ENCODE measurements around the gene FRYL.

FRYL gene

GRCh38 chr4:48795108-48795507 lies 15.0 kb upstream of the FRYL start:
- TF ChIP-seq CTCF (IDR thresholded peaks at IDR 0.05; ENCODE audit: insufficient read depth, missing control alignments) = no peak
- FAIRE-seq (no peak), DNase-seq (ENCODE audit: insufficient read length, low spot score) (no peak)

GRCh38 chr4:48792348-48793006 lies 12.4 kb upstream of the FRYL start:
- no peak for FAIRE-seq
- DNase-seq (ENCODE audit: insufficient read length, low spot score) = no peak
- TF ChIP-seq CTCF (IDR thresholded peaks at IDR 0.05; ENCODE audit: insufficient read depth, missing control alignments) = no peak

- FAIRE-seq = no peak
- no peak for TF ChIP-seq CTCF (IDR thresholded peaks at IDR 0.05; ENCODE audit: insufficient read depth, missing control alignments)
- no peak for DNase-seq (ENCODE audit: insufficient read length, low spot score)
Observed at GRCh38 chr4:48791313-48791712, 11.2 kb upstream of the FRYL start.

- TF ChIP-seq CTCF (IDR thresholded peaks at IDR 0.05; ENCODE audit: insufficient read depth, missing control alignments) = no peak
- DNase-seq (ENCODE audit: insufficient read length, low spot score) (no peak), FAIRE-seq (no peak)
Observed at GRCh38 chr4:48790561-48790960, 10.5 kb upstream of the FRYL start.

- FAIRE-seq = no peak
- no peak for DNase-seq (ENCODE audit: insufficient read length, low spot score)
Observed at GRCh38 chr4:48787056-48787455, 7.0 kb upstream of the FRYL start.

GRCh38 chr4:48786549-48786948 lies 6.5 kb upstream of the FRYL start:
- DNase-seq (ENCODE audit: insufficient read length, low spot score) (no peak), FAIRE-seq (no peak)
- TF ChIP-seq CTCF (IDR thresholded peaks at IDR 0.05; ENCODE audit: insufficient read depth, missing control alignments) = no peak

More at GRCh38 chr4:48787056-48787455, 7.0 kb upstream of the FRYL start:
- no peak for TF ChIP-seq CTCF (IDR thresholded peaks at IDR 0.05; ENCODE audit: insufficient read depth, missing control alignments)

- DNase-seq (ENCODE audit: insufficient read length, low spot score) = no peak
- TF ChIP-seq CTCF (IDR thresholded peaks at IDR 0.05; ENCODE audit: insufficient read depth, missing control alignments) = no peak
- FAIRE-seq = no peak
Observed at GRCh38 chr4:48785302-48785701, 5.2 kb upstream of the FRYL start.
